Heart right ventricle (tissue), 16 donors: ENCODE measurements around the gene SEC14L1. TPM values are rescaled to one million over a fixed set of nuclear protein-coding genes. Genes with fewer than 3 reads are reported as not detected.

Experiments used
- ATAC-seq, 8 donors: fragments of 200-7000 bp; cut with Tn5 transposase; one replicate each; pipeline ENCODE4 v1.9.1; 2020; ENCODE audit warnings: mild to moderate bottlenecking in 8 of 8, moderate library complexity in 8 of 8, moderate number of reproducible peaks in 1 of 8
- DNase-seq, 2 donors: peaks; one replicate each; pipeline ENCODE4 v3.0.0-alpha.2; 2020
- H3K27ac ChIP-seq, 10 donors: fragments of 200-600 bp; sonication (generic) in 2 of 10; one replicate each; pipeline versions ENCODE4 v1.5.0 to v1.8.0; 2020 to 2022; ENCODE audit warnings: mild to moderate bottlenecking in 3 of 10
- H3K27me3 ChIP-seq, 7 donors: fragments of 200-600 bp; one replicate each; pipeline ENCODE4 v1.8.0; 2021 to 2022; ENCODE audit warnings: mild to moderate bottlenecking in 2 of 7
- H3K36me3 ChIP-seq, 9 donors: fragments of 200-600 bp; sonication (generic) in 1 of 9; one replicate each; pipeline versions ENCODE4 v1.5.0 to v1.8.0; 2020 to 2022; ENCODE audit warnings: mild to moderate bottlenecking in 2 of 9
- H3K4me1 ChIP-seq, 9 donors: fragments of 200-600 bp; sonication (generic) in 1 of 9; one replicate each; pipeline versions ENCODE4 v1.5.0 to v1.8.0; 2020 to 2022; ENCODE audit warnings: mild to moderate bottlenecking in 4 of 9
- H3K4me3 ChIP-seq, 10 donors: fragments of 200-600 bp; sonication (generic) in 2 of 10; one replicate each; pipeline versions ENCODE4 v1.5.0 to v1.8.0; 2020 to 2022; ENCODE audit warnings: mild to moderate bottlenecking in 7 of 10, moderate library complexity in 2 of 10
- H3K9me3 ChIP-seq, 11 donors: fragments of 200-600 bp in 10 of 11; sonication (generic) in 2 of 11; one replicate each; pipeline versions ENCODE4 v1.5.0 to v1.8.0; 2013 to 2022; ENCODE audit warnings: mild to moderate bottlenecking in 2 of 11, control low read depth in 1 of 11, moderate library complexity in 1 of 11
- WGBS, 2 donors: extraction: QIAGEN DNeasy Blood & Tissue Kit; methylation state at CpG; one replicate each; pipeline ENCODE4 v1.1.7; 2013; ENCODE audit warnings: inconsistent platforms in 1 of 2; 5-methylcytosine and 5-hydroxymethylcytosine counted together
- intact Hi-C, 10 donors: fragments of 100-400 bp; cut with DNase I; formaldehyde crosslinking; loops; one replicate each; pipeline versions ENCODE4 v1.11.1 to v1.14.2; 2022
- polyA plus RNA-seq, 2 donors: library from polyadenylated mRNA; stranded (reverse); fragments of 200-250 nt; gene quantifications; one replicate each; pipeline ENCODE4 v1.2.3, GENCODE V29; 2013
- total RNA-seq, 10 donors: library from RNA; stranded (reverse); fragmentation: NEBNext Ultra II Directional in 3 of 10; extraction: Animal tissue kit (Norgen Biotek cat#: 25700) in 3 of 10; gene quantifications; one replicate each; pipeline versions ENCODE4 v1.2.1 to v1.2.4, GENCODE V29; 2021 to 2023
- TF ChIP-seq, protein P1 (sequence below), 9 donors: fragments of 200-600 bp; sonication (generic) in 2 of 9; IDR thresholded peaks; one replicate each; pipeline versions ENCODE4 v1.5.0 to v1.8.0; 2021 to 2022; ENCODE audit warnings: antibody characterized with exemption in 9 of 9, mild to moderate bottlenecking in 5 of 9, moderate library complexity in 1 of 9
- donor health status: Arrhythmogenic right ventricular cardiomyopathy.
- donor health status: ischemic (EF 13 %, LVEDD 7.1; RV severe dilation, severe dysfunction).
- donor health status: healthy with polysubstance abuse.
- donor health status: DM: no; HTN: yes; CAD: no.
- donor health status: DM: no; HTN: no; CAD: no.
- donor health status: ischemic (EF 25% LVEDD 6.9; RV normal size, moderate dysfunction).
- donor health status: ischemic (EF 25% LVEDD 5.7; RV mildly dilated, moderate dysfunction).
- donor health status: healthy.
- donor health status: DM: yes; HTN: yes; CAD: no.
- donor health status: Ischemic cardiomyopathy.
- donor health status: ischemic (EF 35%, LVEDD 5.7; RV mildly dilated, moderate dysfunction).
- donor health status: nonischemic (EF 11% LVEDD 7.7; RV severe dilation, severe dysfunction).
- donor health status: DM: yes; HTN: yes; CAD: no.
- donor health status: PGD.
- donor health status: ischemic (EF 29% LVEDD 5.4; RV normal size, mild dysfunction).
- donor health status: nonischemic (EF 23%, LVEDD 6.1; RV moderate dilation, normal function).

Gene SEC14L1
- total and polyA plus RNA-seq, 12 donors, result 36.1 to 88.8 (median 50.0) TPM

DNA sequence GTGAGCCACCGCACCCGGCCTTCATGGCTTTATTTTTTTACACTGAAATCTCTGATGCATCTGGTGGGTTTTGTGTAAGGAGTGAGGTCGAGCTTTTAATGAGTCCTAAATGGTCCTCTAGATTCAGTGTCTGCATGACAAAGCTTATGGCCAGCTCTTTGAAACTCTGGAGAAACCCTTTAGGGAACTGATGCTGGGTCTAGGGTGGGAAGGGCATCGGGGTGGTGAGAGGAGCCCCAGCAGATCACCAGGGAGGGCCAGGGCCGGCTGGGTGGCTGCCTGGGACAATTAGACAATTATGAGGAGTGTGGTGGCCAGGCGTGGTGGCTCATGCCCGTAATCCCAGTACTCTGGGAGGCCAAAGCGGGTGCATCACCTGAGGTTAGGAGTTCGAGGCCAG, 93.9 kb downstream of the SEC14L1 start:
- no peak for DNase-seq
- 93 to 94% methylated on average over 9 of the region's 9 CpGs for WGBS, 2 donors
- Histone ChIP-seq H3K4me1 (peaks cover 0 to 38% (median 22%) of the 10 kb centered on the region in 9 donors), H3K4me3 (no peak overlapping the region), H3K27me3 (no peaks in the 10 kb centered on the region), H3K36me3 (no peaks in the 10 kb centered on the region), H3K9me3 (peaks cover 0 to 9% (median 0%) of the 10 kb centered on the region in 11 donors), H3K27ac (peak overlapping the region in 9 of 10 donors; percentile 41 to 89 (median 74))
- ATAC-seq, result no peak
- intact Hi-C loops, result no loop called here
- TF ChIP-seq, protein P1, sequence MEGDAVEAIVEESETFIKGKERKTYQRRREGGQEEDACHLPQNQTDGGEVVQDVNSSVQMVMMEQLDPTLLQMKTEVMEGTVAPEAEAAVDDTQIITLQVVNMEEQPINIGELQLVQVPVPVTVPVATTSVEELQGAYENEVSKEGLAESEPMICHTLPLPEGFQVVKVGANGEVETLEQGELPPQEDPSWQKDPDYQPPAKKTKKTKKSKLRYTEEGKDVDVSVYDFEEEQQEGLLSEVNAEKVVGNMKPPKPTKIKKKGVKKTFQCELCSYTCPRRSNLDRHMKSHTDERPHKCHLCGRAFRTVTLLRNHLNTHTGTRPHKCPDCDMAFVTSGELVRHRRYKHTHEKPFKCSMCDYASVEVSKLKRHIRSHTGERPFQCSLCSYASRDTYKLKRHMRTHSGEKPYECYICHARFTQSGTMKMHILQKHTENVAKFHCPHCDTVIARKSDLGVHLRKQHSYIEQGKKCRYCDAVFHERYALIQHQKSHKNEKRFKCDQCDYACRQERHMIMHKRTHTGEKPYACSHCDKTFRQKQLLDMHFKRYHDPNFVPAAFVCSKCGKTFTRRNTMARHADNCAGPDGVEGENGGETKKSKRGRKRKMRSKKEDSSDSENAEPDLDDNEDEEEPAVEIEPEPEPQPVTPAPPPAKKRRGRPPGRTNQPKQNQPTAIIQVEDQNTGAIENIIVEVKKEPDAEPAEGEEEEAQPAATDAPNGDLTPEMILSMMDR (IDR thresholded peaks at IDR 0.05), result no peak

DNA sequence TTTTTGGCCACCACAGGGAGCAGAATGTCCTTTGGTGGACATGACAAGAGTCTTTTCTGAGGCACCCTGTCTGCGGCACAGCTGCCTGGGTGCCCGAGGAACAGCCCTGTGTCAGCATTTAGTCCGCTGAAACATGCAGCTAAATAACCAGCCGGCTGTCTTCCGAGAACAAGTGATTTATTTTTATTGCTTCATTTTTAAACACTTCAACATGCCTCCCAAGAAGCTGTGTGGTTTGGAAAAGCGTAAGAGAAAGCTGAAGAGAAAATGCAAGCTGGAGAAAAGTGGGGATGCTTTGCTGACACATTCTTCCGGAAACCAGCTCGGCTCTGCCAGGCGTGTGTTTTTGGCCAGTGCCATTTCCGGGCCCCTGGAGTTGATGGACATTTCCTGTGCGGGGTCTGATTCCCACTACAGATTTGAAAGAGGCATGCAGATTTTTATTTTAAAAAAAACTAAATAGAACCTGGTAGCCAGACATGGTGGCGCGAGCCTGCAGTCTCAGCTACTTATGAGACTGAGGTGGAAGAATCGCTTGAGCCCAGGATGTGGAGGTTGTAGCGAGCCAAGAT, 94.7 kb downstream of the SEC14L1 start:
- peak overlapping the region in 7 of 10 donors; percentile 1 to 42 (median 35) for H3K4me3 ChIP-seq
- 43 to 53% methylated on average over 15 of the region's 15 CpGs for whole genome bisulfite sequencing, 2 donors
- intact Hi-C loops, result no loop called here
- TF ChIP-seq, protein P1 (IDR thresholded peaks at IDR 0.05), result no peak
- no peaks in the 10 kb centered on the region for H3K36me3 ChIP-seq
- no peak for DNase-seq
- no peaks in the 10 kb centered on the region for H3K27me3 ChIP-seq
- H3K9me3 ChIP-seq, result peaks cover 0 to 9% (median 0%) of the 10 kb centered on the region in 11 donors
- H3K27ac ChIP-seq, result peak overlapping the region; percentile 10 to 89 (median 72)
- H3K4me1 ChIP-seq, result peaks cover 0 to 38% (median 22%) of the 10 kb centered on the region in 9 donors
- peak in 7 of 8 donors; percentile 36 to 85 (median 58) for ATAC-seq

DNA sequence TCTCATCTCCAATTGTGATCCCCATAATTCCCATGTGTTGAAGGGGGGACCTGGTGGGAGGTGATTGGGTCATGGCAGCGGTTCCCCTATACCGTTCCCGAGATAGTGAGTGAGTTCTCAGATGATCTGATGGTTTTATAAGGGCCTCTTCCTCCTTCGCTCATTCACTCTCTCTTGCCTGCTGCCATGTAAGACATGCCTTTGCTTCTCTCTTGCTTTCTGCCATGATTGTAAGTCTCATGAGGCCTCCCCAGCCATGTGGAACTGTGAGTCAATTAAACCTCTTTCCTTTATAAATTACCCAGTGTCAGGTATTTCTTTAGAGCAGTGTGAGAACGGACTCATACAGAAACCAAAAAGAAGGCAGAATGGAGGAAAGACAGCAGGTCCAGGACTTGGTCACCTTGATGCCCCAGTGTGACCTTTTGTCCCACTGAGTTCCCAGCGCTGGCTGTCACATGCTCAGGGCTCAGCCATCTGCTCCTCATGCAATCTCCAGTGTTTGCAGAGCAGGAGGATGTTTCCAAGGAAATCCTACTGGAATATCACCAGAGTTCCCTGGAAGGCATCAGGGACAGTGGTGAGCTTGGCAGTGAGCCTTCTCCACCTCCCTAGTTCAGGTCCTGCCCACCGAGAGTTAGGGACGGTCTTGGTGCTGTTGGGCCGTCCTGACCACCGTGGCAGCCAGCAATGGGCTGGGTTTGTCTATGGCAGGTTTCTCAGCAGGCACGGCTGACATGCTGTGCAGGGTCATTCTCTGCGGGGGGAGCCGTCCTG, 96.7 kb downstream of the SEC14L1 start:
- Histone ChIP-seq H3K4me3 (no peak overlapping the region), H3K27me3 (no peaks in the 10 kb centered on the region), H3K36me3 (no peaks in the 10 kb centered on the region), H3K9me3 (peaks cover 0 to 9% (median 0%) of the 10 kb centered on the region in 11 donors), H3K27ac (no peak overlapping the region), H3K4me1 (peaks cover 0 to 43% (median 27%) of the 10 kb centered on the region in 9 donors)
- DNase-seq (no peak), ATAC-seq (peak in 4 of 8 donors; percentile 28 to 43 (median 35))
- 72 to 73% methylated on average over 13 of the region's 13 CpGs for WGBS, 2 donors
- TF ChIP-seq, protein P1 (IDR thresholded peaks at IDR 0.05), result no peak
- intact Hi-C loops, result no loop called here

DNA sequence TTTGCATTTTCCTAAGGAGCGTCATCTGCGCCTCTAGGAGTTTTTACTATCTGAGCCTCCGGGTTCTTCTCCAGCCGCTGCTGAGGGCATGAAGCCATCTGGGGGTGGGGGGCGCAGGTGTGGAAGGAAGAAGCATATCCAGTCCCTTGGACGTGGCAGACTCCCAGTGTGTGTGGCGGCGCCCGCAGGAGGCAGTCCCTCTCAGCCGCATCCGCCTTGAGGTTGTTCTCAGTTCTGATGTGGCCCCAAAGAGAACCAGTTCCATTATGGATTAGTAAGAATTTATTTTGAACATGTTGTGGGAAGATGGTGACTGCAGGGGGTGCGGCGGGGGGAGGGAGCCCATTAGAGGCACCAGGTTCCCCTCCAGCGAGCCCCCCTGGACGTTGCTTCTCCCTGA, 100.2 kb downstream of the SEC14L1 start:
- TF ChIP-seq, protein P1 (IDR thresholded peaks at IDR 0.05), result no peak
- H3K36me3 ChIP-seq, result no peaks in the 10 kb centered on the region
- peaks cover 0 to 31% (median 10%) of the 10 kb centered on the region in 9 donors for H3K4me1 ChIP-seq
- no peaks in the 10 kb centered on the region for H3K27me3 ChIP-seq
- intact Hi-C loops, result loop anchor here in 3 of 10 donors (10.0 kb wide), 2 partner anchors 366 to 376 kb away; partner anchors contain the start of gene MGAT5B (in 2 of the 3)
- ATAC-seq, result no peak
- WGBS, 2 donors, result 95 to 97% methylated on average over 15 of the region's 15 CpGs
- no peak overlapping the region for H3K27ac ChIP-seq
- DNase-seq, result no peak
- no peaks in the 10 kb centered on the region for H3K9me3 ChIP-seq
- H3K4me3 ChIP-seq, result no peak overlapping the region
